A673 (cell line): ENCODE data around the gene MYO5A. TPM values are rescaled to one million over a fixed set of nuclear protein-coding genes. Genes with fewer than 3 reads are reported as not detected.
A peak's percentile ranks its signal among the peaks of the same experiment; 100 is the strongest.

ENCODE experiments used
- BruUV-seq: library from RNA; stranded (reverse); fragments of 400-500 nt; replicated peaks from 2 replicates; lab custom pipeline; 2021; lab: Mats Ljungman, UMichigan
- CTCF ChIA-PET: fragments of 300-600 bp; sonication (Branson Sonifier 250); formaldehyde crosslinking; loops from one replicate; lab custom pipeline; 2022; ENCODE audit warnings: antibody characterized with exemption; lab: Charles Lee
- POLR2A ChIA-PET: fragments of 300-600 bp; sonication (Branson Sonifier 250); formaldehyde crosslinking; loops from one replicate; lab custom pipeline; 2022; ENCODE audit warnings: antibody characterized with exemption; ENCODE audit not compliant: low non-redundant PET; lab: Charles Lee
- DNase-seq: peaks from one replicate; pipeline ENCODE4 v3.0.0-alpha.2; 2015; ENCODE audit warnings: low spot score
- H3K27ac ChIP-seq: fragments of 200-600 bp; sonication (generic); 2 replicates; pipeline ENCODE4 v1.5.1; 2016; ENCODE audit warnings: mixed run types, low read depth, mild to moderate bottlenecking, mixed read lengths, antibody characterized with exemption, low read length; ENCODE audit not compliant: poor library complexity, severe bottlenecking
- H3K27me3 ChIP-seq: fragments of 200-600 bp; sonication (generic); replicated peaks from 2 replicates; pipeline ENCODE4 v1.6.1; 2017; ENCODE audit warnings: mixed run types, low read depth, mild to moderate bottlenecking, mixed read lengths, antibody characterized with exemption, low read length; ENCODE audit not compliant: insufficient read depth, poor library complexity
- H3K36me3 ChIP-seq: fragments of 200-600 bp; sonication (generic); 2 replicates; pipeline ENCODE4 v1.6.1; 2016; ENCODE audit warnings: mixed run types, mild to moderate bottlenecking, mixed read lengths, antibody characterized with exemption, low read length; ENCODE audit not compliant: insufficient read depth, poor library complexity, severe bottlenecking
- H3K4me1 ChIP-seq: fragments of 200-600 bp; sonication (generic); 2 replicates; pipeline ENCODE4 v1.6.1; 2017; ENCODE audit warnings: mixed run types, mild to moderate bottlenecking, mixed read lengths, antibody characterized with exemption, low read length; ENCODE audit not compliant: insufficient read depth, poor library complexity, severe bottlenecking
- H3K4me3 ChIP-seq: fragments of 200-600 bp; sonication (generic); 2 replicates; pipeline ENCODE4 v1.5.1; 2016; ENCODE audit warnings: low read depth, mixed run types, mild to moderate bottlenecking, mixed read lengths, low read length; ENCODE audit not compliant: poor library complexity, severe bottlenecking
- H3K9me3 ChIP-seq: fragments of 200-600 bp; sonication (generic); 2 replicates; pipeline ENCODE4 v1.6.1; 2016; ENCODE audit warnings: mixed run types, low read depth, mild to moderate bottlenecking, mixed read lengths, antibody characterized with exemption, low read length; ENCODE audit not compliant: poor library complexity, severe bottlenecking
- CTCF ChIP-seq: fragments of 300-800, 200-600 bp; sonication (generic); conservative IDR thresholded peaks from 2 replicates; pipeline ENCODE4 v1.5.1; 2017; ENCODE audit warnings: low read depth, mild to moderate bottlenecking, antibody characterized with exemption, low read length, moderate library complexity, mixed read lengths
- EZH2 ChIP-seq: fragments of 200-600 bp; sonication (generic); IDR thresholded peaks from 2 replicates; pipeline ENCODE4 v1.6.1; 2017; ENCODE audit warnings: borderline replicate concordance, low read depth, mild to moderate bottlenecking, mixed read lengths, antibody characterized with exemption, low read length; ENCODE audit not compliant: poor library complexity, severe bottlenecking
- intact Hi-C: fragments of 100-400 bp; cut with micrococcal nuclease; formaldehyde crosslinking; loops from one replicate; pipeline ENCODE4 v1.10.0; 2022; ENCODE audit not compliant: unreplicated experiment
- total RNA-seq: library from RNA; stranded (reverse); gene quantifications from 2 replicates; pipeline ENCODE4 v1.2.3, GENCODE V29; 2021

The MYO5A gene
- total RNA-seq, 1 experiment from 2014 or later, result 16.8 TPM

DNA sequence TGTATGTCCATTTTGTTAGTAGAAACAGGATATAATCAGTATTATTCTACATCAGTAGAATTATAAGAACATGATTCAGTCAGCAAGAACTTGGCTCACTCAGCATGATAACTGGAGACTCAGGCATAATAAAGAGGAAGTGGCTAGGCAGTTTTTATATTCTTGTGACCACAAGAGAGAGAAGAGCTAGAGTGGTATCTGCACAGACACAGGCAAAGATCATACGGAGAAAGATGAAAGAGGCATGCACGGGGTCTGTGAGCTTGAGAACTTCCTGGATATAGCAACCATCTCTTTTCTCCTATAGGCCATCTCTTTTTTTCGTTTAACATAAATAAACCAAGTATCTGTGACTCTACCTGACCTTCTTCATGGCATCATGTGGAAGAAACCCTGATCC is 46.8 kb downstream of the MYO5A start:
- no peaks in the 10 kb centered on the region for H3K36me3 ChIP-seq
- H3K9me3 ChIP-seq, result no peaks in the 10 kb centered on the region
- intact Hi-C loops, result no loop called here
- ChIA-PET POLR2A (no interaction called here), CTCF (no interaction called here)
- BruUV-seq, result no TSS peak
- peak; percentile 21 for DNase-seq
- TF ChIP-seq EZH2, result no peak
- no peak for TF ChIP-seq CTCF
- H3K4me3 ChIP-seq, result no peak overlapping the region
- H3K27ac ChIP-seq, result no peak overlapping the region
- H3K4me1 ChIP-seq, result no peaks in the 10 kb centered on the region
- H3K27me3 ChIP-seq, result no peaks in the 10 kb centered on the region

- no peaks in the 10 kb centered on the region for H3K9me3 ChIP-seq
- intact Hi-C loops, result no loop called here
- no peak for DNase-seq
- no peak overlapping the region for H3K4me3 ChIP-seq
- H3K27ac ChIP-seq, result no peak overlapping the region
- no TSS peak for BruUV-seq
- no peak for TF ChIP-seq CTCF
- no peak for TF ChIP-seq EZH2
- no peaks in the 10 kb centered on the region for H3K4me1 ChIP-seq
- H3K27me3 ChIP-seq, result no peaks in the 10 kb centered on the region
- no peaks in the 10 kb centered on the region for H3K36me3 ChIP-seq
- ChIA-PET POLR2A (no interaction called here), CTCF (no interaction called here)
Measured at GRCh38 chr15:52480990-52481389, 47.7 kb downstream of the MYO5A start.

DNA sequence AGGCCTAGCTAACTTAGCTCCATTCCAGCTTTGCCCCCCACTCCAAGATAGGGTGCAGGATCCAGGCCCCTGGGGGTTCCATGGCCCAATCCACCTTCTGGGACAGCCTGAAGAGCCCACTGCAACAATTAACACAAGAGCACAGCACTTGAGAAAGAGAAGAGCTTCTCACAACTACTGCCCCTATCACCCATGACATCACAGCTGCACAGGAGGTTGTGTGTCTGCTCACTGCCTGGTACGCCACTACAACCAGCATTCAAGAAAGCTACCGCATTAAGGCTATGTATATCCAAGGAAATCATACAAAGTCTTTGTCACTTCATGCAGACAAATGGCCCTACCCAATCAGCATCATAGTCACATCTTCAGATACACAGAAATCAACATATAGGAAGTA is 62.0 kb downstream of the MYO5A start:
- ChIA-PET POLR2A (no interaction called here), CTCF (no interaction called here)
- H3K27me3 ChIP-seq, result no peaks in the 10 kb centered on the region
- H3K4me1 ChIP-seq, result no peaks in the 10 kb centered on the region
- no peak overlapping the region for H3K4me3 ChIP-seq
- no peaks in the 10 kb centered on the region for H3K36me3 ChIP-seq
- H3K27ac ChIP-seq, result no peak overlapping the region
- no peak for DNase-seq
- TF ChIP-seq CTCF (no peak), EZH2 (no peak)
- no TSS peak for BruUV-seq
- no peaks in the 10 kb centered on the region for H3K9me3 ChIP-seq
- intact Hi-C loops, result no loop called here
